IMR-90 (cell line): Measurements from ENCODE around the gene TEC.
A peak's percentile ranks its signal among the peaks of the same experiment; 100 is the strongest.

Experiments used
- BHLHE40 ChIP-seq: fragments of 150-350 bp; IDR thresholded peaks from 2 replicates; pipeline ENCODE4 v1.6.1; 2016; ENCODE audit warnings: mild to moderate bottlenecking, low read depth, low read length
- CEBPB ChIP-seq: IDR thresholded peaks from 2 replicates; pipeline ENCODE4 v1.6.1; 2012; ENCODE audit warnings: low read depth, low read length, improper control_type of control experiment
- MAFK ChIP-seq: IDR thresholded peaks from 2 replicates; pipeline ENCODE4 v1.6.1; 2012; ENCODE audit warnings: low read depth, low read length, improper control_type of control experiment
- MAZ ChIP-seq: IDR thresholded peaks from 2 replicates; pipeline ENCODE4 v1.6.1; 2012; ENCODE audit warnings: low read depth, mild to moderate bottlenecking, low read length, improper control_type of control experiment, moderate library complexity, borderline replicate concordance
- NFE2L2 ChIP-seq: fragments of 150-350 bp; IDR thresholded peaks from 2 replicates; pipeline ENCODE4 v1.6.1; 2016; ENCODE audit warnings: low read depth, mild to moderate bottlenecking, low read length
- POLR2A ChIP-seq: IDR thresholded peaks from 2 replicates; pipeline ENCODE4 v1.6.1; 2012; ENCODE audit warnings: mild to moderate bottlenecking, low read depth, low read length
- RCOR1 ChIP-seq: IDR thresholded peaks from 2 replicates; pipeline ENCODE4 v1.6.1; 2012; ENCODE audit warnings: mild to moderate bottlenecking, low read length, improper control_type of control experiment; ENCODE audit not compliant: insufficient replicate concordance
- RFX5 ChIP-seq: IDR thresholded peaks from 2 replicates; pipeline ENCODE4 v1.8.0; 2012; ENCODE audit warnings: low read depth, mild to moderate bottlenecking, low read length, moderate library complexity
- SMC3 ChIP-seq: fragments of 150-350 bp; IDR thresholded peaks from 2 replicates; pipeline ENCODE4 v1.6.1; 2016; ENCODE audit warnings: low read depth, mild to moderate bottlenecking, antibody characterized with exemption, low read length, moderate library complexity
- TF ChIP-seq, protein P1 (sequence below): conservative IDR thresholded peaks from 2 replicates; pipeline ENCODE4 v1.5.1; 2012; ENCODE audit warnings: mild to moderate bottlenecking, low read depth, low read length, improper control_type of control experiment

DNA sequence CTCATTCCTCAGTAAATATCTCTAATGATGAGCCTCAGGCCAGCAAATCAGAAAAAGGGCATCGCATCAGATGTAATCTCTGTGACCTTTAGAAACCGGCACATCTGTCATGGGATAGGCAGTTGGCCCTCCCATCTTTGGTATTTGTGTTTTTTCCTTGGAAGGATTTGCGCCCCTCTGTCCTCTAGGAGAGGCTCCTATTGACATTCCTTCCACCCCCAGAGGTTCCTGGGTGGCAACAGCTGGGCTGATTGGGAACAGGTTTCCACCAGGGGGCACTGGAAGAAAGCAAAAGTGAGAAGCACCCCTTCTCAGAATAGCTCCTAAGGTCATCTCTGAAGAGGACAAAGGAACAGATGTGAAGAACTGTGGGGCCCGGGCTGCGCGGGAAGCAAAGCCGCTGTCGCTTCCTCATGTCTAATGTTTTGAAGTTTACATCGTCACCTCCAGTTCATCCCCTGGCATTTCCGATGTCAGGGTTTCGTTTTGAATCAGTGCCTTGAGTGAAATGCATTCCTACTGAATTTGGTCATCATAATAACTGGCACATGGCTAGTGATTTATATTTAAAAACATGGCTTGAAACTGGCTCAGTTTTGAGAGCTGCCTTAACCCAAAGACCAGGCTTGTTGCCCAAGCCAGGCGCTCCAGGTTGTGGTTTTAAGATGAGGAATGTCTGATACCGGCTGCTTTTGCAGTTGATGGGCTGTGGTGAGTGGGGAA lies 141.8 kb downstream of the TEC start:
- TF ChIP-seq POLR2A = no peak
- TF ChIP-seq, protein P1, sequence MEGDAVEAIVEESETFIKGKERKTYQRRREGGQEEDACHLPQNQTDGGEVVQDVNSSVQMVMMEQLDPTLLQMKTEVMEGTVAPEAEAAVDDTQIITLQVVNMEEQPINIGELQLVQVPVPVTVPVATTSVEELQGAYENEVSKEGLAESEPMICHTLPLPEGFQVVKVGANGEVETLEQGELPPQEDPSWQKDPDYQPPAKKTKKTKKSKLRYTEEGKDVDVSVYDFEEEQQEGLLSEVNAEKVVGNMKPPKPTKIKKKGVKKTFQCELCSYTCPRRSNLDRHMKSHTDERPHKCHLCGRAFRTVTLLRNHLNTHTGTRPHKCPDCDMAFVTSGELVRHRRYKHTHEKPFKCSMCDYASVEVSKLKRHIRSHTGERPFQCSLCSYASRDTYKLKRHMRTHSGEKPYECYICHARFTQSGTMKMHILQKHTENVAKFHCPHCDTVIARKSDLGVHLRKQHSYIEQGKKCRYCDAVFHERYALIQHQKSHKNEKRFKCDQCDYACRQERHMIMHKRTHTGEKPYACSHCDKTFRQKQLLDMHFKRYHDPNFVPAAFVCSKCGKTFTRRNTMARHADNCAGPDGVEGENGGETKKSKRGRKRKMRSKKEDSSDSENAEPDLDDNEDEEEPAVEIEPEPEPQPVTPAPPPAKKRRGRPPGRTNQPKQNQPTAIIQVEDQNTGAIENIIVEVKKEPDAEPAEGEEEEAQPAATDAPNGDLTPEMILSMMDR = peak; percentile 55
- TF ChIP-seq CEBPB = peak; percentile 47; the same call in 1 of the 2 replicates
- no peak for TF ChIP-seq MAFK
- no peak for TF ChIP-seq NFE2L2
- TF ChIP-seq RCOR1 = peak; percentile 66
- TF ChIP-seq RFX5 = no peak
- TF ChIP-seq SMC3 = peak; percentile 36
- TF ChIP-seq BHLHE40 = no peak; the same call in 1 of the 2 replicates
- TF ChIP-seq MAZ = no peak
